Mesendoderm (in vitro differentiated cells): ENCODE measurements around the gene MCOLN1.

Experiments used
- DNase-seq: peaks from one replicate; pipeline ENCODE4 v3.0.0; 2013
- H2AK5ac ChIP-seq: 2 replicates; pipeline ENCODE4 v1.6.1; 2013; ENCODE audit warnings: low read length, inconsistent platforms
- H2BK120ac ChIP-seq: 2 replicates; pipeline ENCODE4 v1.6.1; 2013; ENCODE audit warnings: low read depth, mild to moderate bottlenecking, low read length, moderate library complexity, mixed read lengths
- H2BK15ac ChIP-seq: replicated peaks from 2 replicates; pipeline ENCODE4 v1.6.1; 2013; ENCODE audit warnings: low read depth, mild to moderate bottlenecking, moderate library complexity
- H2BK5ac ChIP-seq: 2 replicates; pipeline ENCODE4 v1.6.1; 2013; ENCODE audit warnings: low read length, inconsistent platforms
- H3K18ac ChIP-seq: 2 replicates; pipeline ENCODE4 v1.6.1; 2013; ENCODE audit warnings: mild to moderate bottlenecking, low read length, mixed read lengths
- H3K23ac ChIP-seq: one replicate; pipeline ENCODE4 v1.6.1; 2013; ENCODE audit warnings: low read length
- H3K27ac ChIP-seq: 2 replicates; pipeline ENCODE4 v1.5.1; 2013; ENCODE audit warnings: low read depth, mild to moderate bottlenecking, inconsistent platforms, low read length, moderate library complexity
- H3K27me3 ChIP-seq: 2 replicates; pipeline ENCODE4 v1.6.1; 2013; ENCODE audit warnings: low read length, control low read depth, mild to moderate bottlenecking, inconsistent platforms; ENCODE audit not compliant: insufficient read depth, poor library complexity
- H3K36me3 ChIP-seq: 2 replicates; pipeline ENCODE4 v1.6.1; 2013; ENCODE audit warnings: low read length, inconsistent platforms; ENCODE audit not compliant: control insufficient read depth, insufficient read depth
- H3K4ac ChIP-seq: one replicate; pipeline ENCODE4 v1.6.1; 2013; ENCODE audit warnings: low read depth, mild to moderate bottlenecking, low read length, moderate library complexity
- H3K4me1 ChIP-seq: 2 replicates; pipeline ENCODE4 v1.6.1; 2013; ENCODE audit warnings: low read depth, low read length, inconsistent platforms; ENCODE audit not compliant: control insufficient read depth
- H3K4me2 ChIP-seq: 2 replicates; pipeline ENCODE4 v1.6.1; 2013; ENCODE audit warnings: low read length
- H3K4me3 ChIP-seq: 2 replicates; pipeline ENCODE4 v1.5.1; 2013; ENCODE audit warnings: mild to moderate bottlenecking, low read length
- H3K56ac ChIP-seq: one replicate; pipeline ENCODE4 v1.6.1; 2013; ENCODE audit warnings: low read length
- H3K79me1 ChIP-seq: 2 replicates; pipeline ENCODE4 v1.6.1; 2013; ENCODE audit warnings: low read length, inconsistent platforms
- H3K79me2 ChIP-seq: 2 replicates; pipeline ENCODE4 v1.6.1; 2013; ENCODE audit warnings: mild to moderate bottlenecking, low read length; ENCODE audit not compliant: control insufficient read depth, insufficient read depth
- H3K9ac ChIP-seq: 2 replicates; pipeline ENCODE4 v1.6.1; 2013; ENCODE audit warnings: low read length, inconsistent platforms
- H4K5ac ChIP-seq: one replicate; pipeline ENCODE4 v1.6.1; 2013; ENCODE audit warnings: low read length
- H4K8ac ChIP-seq: one replicate; pipeline ENCODE4 v1.6.1; 2013; ENCODE audit warnings: low read depth, mild to moderate bottlenecking, control low read depth, low read length, moderate library complexity
- WGBS: extraction: QIAGEN DNeasy Blood & Tissue Kit; methylation state at CpG from one replicate; pipeline ENCODE4 v1.1.7; 2013; ENCODE audit warnings: low lambda C conversion rate, missing lambda C conversion rate; ENCODE audit not compliant: insufficient coverage; ENCODE audit errors: extremely low coverage; 5-methylcytosine and 5-hydroxymethylcytosine counted together

MCOLN1 gene

DNA sequence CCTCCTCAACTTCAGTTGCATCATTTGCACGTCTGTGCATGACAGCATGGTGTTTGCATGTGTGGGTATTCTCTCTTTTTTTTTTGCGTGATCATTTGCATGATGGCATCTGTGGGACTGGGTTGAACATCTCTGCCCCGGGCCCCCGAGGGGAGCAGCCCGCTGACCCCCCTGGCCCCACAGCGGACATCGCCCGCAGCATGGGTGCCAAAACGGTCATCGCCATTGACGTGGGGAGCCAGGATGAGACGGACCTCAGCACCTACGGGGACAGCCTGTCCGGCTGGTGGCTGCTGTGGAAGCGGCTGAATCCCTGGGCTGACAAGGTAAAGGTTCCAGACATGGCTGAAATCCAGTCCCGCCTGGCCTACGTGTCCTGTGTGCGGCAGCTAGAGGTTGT, 36.2 kb downstream of the MCOLN1 start:
- H2AK5ac ChIP-seq: no peak overlapping the region
- no peak overlapping the region for H3K9ac ChIP-seq
- H4K5ac ChIP-seq: no peak overlapping the region
- no peak overlapping the region for H3K56ac ChIP-seq
- H3K4me1 ChIP-seq: no peaks in the 10 kb centered on the region
- H3K4me3 ChIP-seq: no peak overlapping the region
- DNase-seq: no peak
- WGBS: no CpG with 5 or more reads among the region's 18 CpGs
- H3K23ac ChIP-seq: no peak overlapping the region
- H4K8ac ChIP-seq: no peak overlapping the region
- no peaks in the 10 kb centered on the region for H3K79me1 ChIP-seq
- H3K27me3 ChIP-seq: no peaks in the 10 kb centered on the region
- no peaks in the 10 kb centered on the region for H3K79me2 ChIP-seq
- no peak overlapping the region for H2BK120ac ChIP-seq
- no peak overlapping the region for H2BK5ac ChIP-seq
- no peak overlapping the region for H3K4me2 ChIP-seq
- no peak overlapping the region for H3K18ac ChIP-seq
- no peak overlapping the region for H3K4ac ChIP-seq
- H3K27ac ChIP-seq: no peak overlapping the region
- H3K36me3 ChIP-seq: peaks cover 2% of the 10 kb centered on the region
- H2BK15ac ChIP-seq: no peak overlapping the region

- H4K5ac ChIP-seq: no peak overlapping the region
- H3K56ac ChIP-seq: no peak overlapping the region
- H3K4ac ChIP-seq: no peak overlapping the region
- H3K18ac ChIP-seq: no peak overlapping the region
- peaks cover 2% of the 10 kb centered on the region for H3K36me3 ChIP-seq
- H3K4me1 ChIP-seq: no peaks in the 10 kb centered on the region
- WGBS: no CpG with 5 or more reads among the region's 4 CpGs
- H3K27me3 ChIP-seq: no peaks in the 10 kb centered on the region
- no peak overlapping the region for H3K23ac ChIP-seq
- no peaks in the 10 kb centered on the region for H3K79me2 ChIP-seq
- H2BK15ac ChIP-seq: no peak overlapping the region
- H2BK120ac ChIP-seq: no peak overlapping the region
- no peak overlapping the region for H3K27ac ChIP-seq
- H3K9ac ChIP-seq: no peak overlapping the region
- DNase-seq: peak; percentile 21
- no peak overlapping the region for H2AK5ac ChIP-seq
- H3K79me1 ChIP-seq: no peaks in the 10 kb centered on the region
- no peak overlapping the region for H3K4me2 ChIP-seq
- H2BK5ac ChIP-seq: no peak overlapping the region
- H3K4me3 ChIP-seq: no peak overlapping the region
- H4K8ac ChIP-seq: no peak overlapping the region
Measured at GRCh38 chr19:7559102-7559501, 36.7 kb downstream of the MCOLN1 start.

DNA sequence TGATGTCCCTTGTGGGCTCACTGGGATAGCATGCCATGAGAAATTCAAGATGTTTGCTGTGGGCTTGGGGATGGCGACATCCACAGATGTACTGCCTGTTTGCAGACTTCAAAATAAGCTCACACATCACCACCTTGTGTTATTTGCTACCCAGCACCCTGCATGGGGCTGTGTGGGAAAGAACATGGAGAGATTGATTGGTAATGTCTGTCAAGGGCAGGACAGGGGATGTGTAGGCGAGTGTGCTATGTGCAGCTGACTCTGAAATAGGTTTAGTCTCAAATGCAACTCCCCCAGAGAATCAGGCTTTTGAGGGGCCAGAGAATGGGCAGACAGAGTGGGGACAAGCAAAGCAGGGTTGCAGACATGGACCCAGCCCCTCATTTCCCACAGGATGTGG, 37.8 kb downstream of the MCOLN1 start:
- H3K4ac ChIP-seq: no peak overlapping the region
- H3K4me3 ChIP-seq: no peak overlapping the region
- H3K27ac ChIP-seq: no peak overlapping the region
- WGBS: no CpG with 5 or more reads among the region's 2 CpGs
- no peak overlapping the region for H3K23ac ChIP-seq
- H2BK15ac ChIP-seq: no peak overlapping the region
- peaks cover 2% of the 10 kb centered on the region for H3K36me3 ChIP-seq
- H2BK120ac ChIP-seq: no peak overlapping the region
- no peak overlapping the region for H4K5ac ChIP-seq
- no peak overlapping the region for H3K9ac ChIP-seq
- H3K4me2 ChIP-seq: no peak overlapping the region
- H2BK5ac ChIP-seq: no peak overlapping the region
- no peaks in the 10 kb centered on the region for H3K79me2 ChIP-seq
- no peak overlapping the region for H4K8ac ChIP-seq
- no peak overlapping the region for H3K56ac ChIP-seq
- H3K18ac ChIP-seq: no peak overlapping the region
- H2AK5ac ChIP-seq: no peak overlapping the region
- no peaks in the 10 kb centered on the region for H3K4me1 ChIP-seq
- H3K27me3 ChIP-seq: no peaks in the 10 kb centered on the region
- H3K79me1 ChIP-seq: no peaks in the 10 kb centered on the region
- DNase-seq: no peak

DNA sequence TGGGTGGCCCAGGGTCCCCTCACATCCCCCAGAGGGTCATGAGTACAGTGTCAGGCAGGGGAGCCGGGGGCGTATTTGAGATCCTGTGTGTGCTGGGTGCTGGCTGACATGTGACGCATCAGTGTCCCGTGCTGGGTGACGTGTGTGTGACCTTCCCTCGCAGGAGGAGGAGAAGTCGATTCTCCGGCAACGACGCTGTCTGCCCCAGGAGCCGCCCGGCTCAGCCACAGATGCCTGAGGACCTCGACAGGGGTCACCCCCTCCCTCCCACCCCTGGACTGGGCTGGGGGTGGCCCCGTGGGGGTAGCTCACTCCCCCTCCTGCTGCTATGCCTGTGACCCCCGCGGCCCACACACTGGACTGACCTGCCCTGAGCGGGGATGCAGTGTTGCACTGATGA, 38.9 kb downstream of the MCOLN1 start:
- DNase-seq: no peak
- Histone ChIP-seq H2AK5ac (no peak overlapping the region), H3K23ac (no peak overlapping the region), H2BK5ac (no peak overlapping the region), H3K4me2 (no peak overlapping the region), H3K4me3 (no peak overlapping the region), H2BK15ac (no peak overlapping the region), H3K79me2 (no peaks in the 10 kb centered on the region), H3K79me1 (no peaks in the 10 kb centered on the region), H2BK120ac (no peak overlapping the region), H3K4ac (no peak overlapping the region), H3K4me1 (no peaks in the 10 kb centered on the region), H4K5ac (no peak overlapping the region), H3K56ac (no peak overlapping the region), H3K9ac (no peak overlapping the region), H4K8ac (no peak overlapping the region), H3K27me3 (no peaks in the 10 kb centered on the region), H3K18ac (no peak overlapping the region), H3K27ac (no peak overlapping the region), H3K36me3 (peaks cover 2% of the 10 kb centered on the region)
- WGBS: no CpG with 5 or more reads among the region's 17 CpGs

- no peak overlapping the region for H3K4ac ChIP-seq
- H3K23ac ChIP-seq: no peak overlapping the region
- no peak overlapping the region for H2BK5ac ChIP-seq
- no peak overlapping the region for H2BK120ac ChIP-seq
- H3K79me2 ChIP-seq: no peaks in the 10 kb centered on the region
- no peaks in the 10 kb centered on the region for H3K27me3 ChIP-seq
- no peak overlapping the region for H3K56ac ChIP-seq
- H3K4me1 ChIP-seq: no peaks in the 10 kb centered on the region
- peaks cover 1% of the 10 kb centered on the region for H3K36me3 ChIP-seq
- H3K18ac ChIP-seq: no peak overlapping the region
- no peak overlapping the region for H3K9ac ChIP-seq
- no CpG with 5 or more reads among the region's 16 CpGs for WGBS
- H4K5ac ChIP-seq: no peak overlapping the region
- H4K8ac ChIP-seq: no peak overlapping the region
- no peak overlapping the region for H3K4me3 ChIP-seq
- H2BK15ac ChIP-seq: no peak overlapping the region
- H3K4me2 ChIP-seq: no peak overlapping the region
- H3K27ac ChIP-seq: no peak overlapping the region
- no peak overlapping the region for H2AK5ac ChIP-seq
- no peaks in the 10 kb centered on the region for H3K79me1 ChIP-seq
- DNase-seq: peak; percentile 7
Measured at GRCh38 chr19:7562646-7563393, 40.4 kb downstream of the MCOLN1 start.

DNA sequence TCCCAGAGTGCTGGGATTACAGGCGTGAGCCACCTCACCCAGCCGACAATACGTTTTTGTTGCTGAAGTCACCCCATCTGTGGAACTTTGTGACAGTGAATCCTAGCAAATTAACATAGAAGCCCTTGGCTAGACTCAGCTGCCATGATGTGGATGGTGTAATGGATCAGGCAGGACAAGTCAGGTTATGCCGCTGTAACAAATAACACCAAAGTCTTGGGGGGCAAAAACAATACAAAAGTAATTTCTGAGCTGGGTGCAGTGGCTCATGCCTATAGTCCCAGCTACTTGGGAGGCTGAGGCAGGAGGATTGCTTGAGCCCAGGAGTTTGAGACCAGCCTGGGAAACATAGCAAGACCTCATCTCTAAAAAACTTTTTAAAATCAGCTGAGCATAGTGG, 42.4 kb downstream of the MCOLN1 start:
- no peaks in the 10 kb centered on the region for H3K36me3 ChIP-seq
- H3K9ac ChIP-seq: no peak overlapping the region
- no peaks in the 10 kb centered on the region for H3K79me1 ChIP-seq
- H2BK15ac ChIP-seq: no peak overlapping the region
- no CpG with 5 or more reads among the region's 4 CpGs for WGBS
- no peak overlapping the region for H2BK5ac ChIP-seq
- no peak overlapping the region for H3K4me3 ChIP-seq
- H2BK120ac ChIP-seq: no peak overlapping the region
- H3K4me2 ChIP-seq: no peak overlapping the region
- no peak for DNase-seq
- H3K27me3 ChIP-seq: no peaks in the 10 kb centered on the region
- H3K18ac ChIP-seq: no peak overlapping the region
- no peak overlapping the region for H3K56ac ChIP-seq
- H3K4me1 ChIP-seq: no peaks in the 10 kb centered on the region
- H4K8ac ChIP-seq: no peak overlapping the region
- H3K79me2 ChIP-seq: no peaks in the 10 kb centered on the region
- H3K4ac ChIP-seq: no peak overlapping the region
- H3K23ac ChIP-seq: no peak overlapping the region
- no peak overlapping the region for H2AK5ac ChIP-seq
- no peak overlapping the region for H4K5ac ChIP-seq
- no peak overlapping the region for H3K27ac ChIP-seq
